Activated T-helper 2 cell treated with anti-CD3 and anti-CD28 coated beads, Interferon-gamma antibody, Interleukin-2, Interleukin-4, amounts not matched to agents 10 μg/mL and 5 μg/mL and 100 μg/mL, durations not matched to agents 14 hours and 24 hours and 36 hours (primary cell): Measurements from ENCODE around the gene MT1X. TPM values are rescaled to one million over a fixed set of nuclear protein-coding genes. Genes with fewer than 3 reads are reported as not detected.
"Not testable (repeated sequence)": the region's sequence is repeated elsewhere in the genome, so short reads cannot be mapped to it uniquely, and the experiment has no call there.

Experiments used
- DNase-seq: peaks from one replicate; pipeline ENCODE4 v3.0.0; 2021; ENCODE audit warnings: low spot score
- H3K27ac Mint-ChIP-seq: one replicate; pipeline ENCODE4 v1.8.0; 2021; ENCODE audit warnings: mixed read lengths
- H3K27me3 Mint-ChIP-seq: one replicate; pipeline ENCODE4 v1.8.0; 2021; ENCODE audit warnings: low read depth, mixed read lengths
- H3K36me3 Mint-ChIP-seq: one replicate; pipeline ENCODE4 v1.8.0; 2021; ENCODE audit warnings: low read depth, mixed read lengths
- H3K4me1 Mint-ChIP-seq: one replicate; pipeline ENCODE4 v1.8.0; 2021; ENCODE audit warnings: low read depth, mixed read lengths
- H3K4me3 Mint-ChIP-seq: one replicate; pipeline ENCODE4 v1.8.0; 2021; ENCODE audit warnings: low read depth, mild to moderate bottlenecking, moderate library complexity, mixed read lengths
- H3K9me3 Mint-ChIP-seq: one replicate; pipeline ENCODE4 v1.8.0; 2021; ENCODE audit warnings: mixed read lengths
- intact Hi-C: fragments of 100-400 bp; cut with micrococcal nuclease; formaldehyde crosslinking; loops from one replicate; pipeline ENCODE4 v1.15.1; 2023
- total RNA-seq: library from RNA; stranded (reverse); gene quantifications from 2 replicates; pipeline ENCODE4 v1.2.3, GENCODE V29; 2022

Gene MT1X
- total RNA-seq, 1 donor from 2014 or later, result 62.3 TPM

GRCh38 chr16:56662357-56663354 is 19.6 kb upstream of the MT1X start:
- intact Hi-C loops, result no loop called here
- H3K4me1 Mint-ChIP-seq, result peaks cover 35% of the 10 kb centered on the region
- peaks cover 31% of the 10 kb centered on the region for H3K27me3 Mint-ChIP-seq
- DNase-seq, result no peak
- H3K36me3 Mint-ChIP-seq, result no peaks in the 10 kb centered on the region
- H3K9me3 Mint-ChIP-seq, result no peaks in the 10 kb centered on the region
- H3K4me3 Mint-ChIP-seq, result peak overlapping the region; percentile 73
- peak overlapping the region; percentile 70 for H3K27ac Mint-ChIP-seq

GRCh38 chr16:56664506-56664905 is 17.8 kb upstream of the MT1X start:
- Mint-ChIP-seq H3K4me1 (peaks cover 42% of the 10 kb centered on the region), H3K36me3 (no peaks in the 10 kb centered on the region), H3K4me3 (no peak overlapping the region), H3K27me3 (peaks cover 41% of the 10 kb centered on the region), H3K9me3 (no peaks in the 10 kb centered on the region), H3K27ac (no peak overlapping the region)
- intact Hi-C loops, result no loop called here
- DNase-seq, result no peak

- peaks cover 42% of the 10 kb centered on the region for H3K4me1 Mint-ChIP-seq
- not testable (repeated sequence) for DNase-seq, H3K9me3 Mint-ChIP-seq, H3K27ac Mint-ChIP-seq, H3K36me3 Mint-ChIP-seq, H3K4me3 Mint-ChIP-seq
- peaks cover 46% of the 10 kb centered on the region for H3K27me3 Mint-ChIP-seq
- intact Hi-C loops, result loop anchor here (5.0 kb wide), 1 partner anchor 33 kb away; the partner anchor contains the start of gene MT1M
Observed at GRCh38 chr16:56665286-56666261, 16.7 kb upstream of the MT1X start.

GRCh38 chr16:56667581-56668571 is 14.4 kb upstream of the MT1X start, which contains the start of gene MT1G:
Gene MT1G, minus strand, starts transcription at chr16:56668065. Its CDS starts 72 bp downstream, at chr16:56667993.
- Mint-ChIP-seq H3K4me1 (peaks cover 49% of the 10 kb centered on the region), H3K36me3 (no peaks in the 10 kb centered on the region), H3K27me3 (peaks cover 46% of the 10 kb centered on the region), H3K4me3 (no peak within 1 kb of the TSS), H3K9me3 (no peaks in the 10 kb centered on the region), H3K27ac (no peak within 1 kb of the TSS)
- intact Hi-C loops, result loop anchor here (2.0 to 5.0 kb wide), 3 partner anchors 15 to 57 kb away; partner anchors contain the start of genes MT1M and MT1X
- DNase-seq, result peak; percentile 40

- Mint-ChIP-seq H3K36me3 (no peaks in the 10 kb centered on the region), H3K9me3 (no peaks in the 10 kb centered on the region), H3K4me3 (no peak within 1 kb of the TSS), H3K4me1 (peaks cover 49% of the 10 kb centered on the region), H3K27ac (no peak within 1 kb of the TSS), H3K27me3 (peaks cover 42% of the 10 kb centered on the region)
- no peak for DNase-seq
- intact Hi-C loops, result loop anchor here (2.0 to 5.0 kb wide), 3 partner anchors 14 to 58 kb away; partner anchors contain the start of genes MT1M and MT1X
Observed at GRCh38 chr16:56669005-56669839, 13.0 kb upstream of the MT1X start, which contains the start of gene MT1H. Gene MT1H, plus strand, starts transcription at chr16:56669814. Its CDS starts 71 bp downstream, at chr16:56669885.

- H3K36me3 Mint-ChIP-seq, result no peaks in the 10 kb centered on the region
- H3K4me3 Mint-ChIP-seq, result no peak overlapping the region
- intact Hi-C loops, result loop anchor here (2.0 to 5.0 kb wide), 3 partner anchors 13 to 59 kb away; partner anchors contain the start of genes MT1M and MT1X
- peaks cover 43% of the 10 kb centered on the region for H3K27me3 Mint-ChIP-seq
- H3K27ac Mint-ChIP-seq, result no peak overlapping the region
- no peaks in the 10 kb centered on the region for H3K9me3 Mint-ChIP-seq
- DNase-seq, result no peak
- H3K4me1 Mint-ChIP-seq, result peaks cover 45% of the 10 kb centered on the region
Observed at GRCh38 chr16:56669840-56670619, 12.2 kb upstream of the MT1X start.

- peaks cover 43% of the 10 kb centered on the region for H3K4me1 Mint-ChIP-seq
- intact Hi-C loops, result no loop called here
- peaks cover 47% of the 10 kb centered on the region for H3K27me3 Mint-ChIP-seq
- no peak overlapping the region for H3K4me3 Mint-ChIP-seq
- no peaks in the 10 kb centered on the region for H3K9me3 Mint-ChIP-seq
- no peak for DNase-seq
- H3K36me3 Mint-ChIP-seq, result no peaks in the 10 kb centered on the region
- H3K27ac Mint-ChIP-seq, result no peak overlapping the region
Observed at GRCh38 chr16:56670620-56670934, 11.7 kb upstream of the MT1X start.

- not testable (repeated sequence) for H3K27ac Mint-ChIP-seq, H3K36me3 Mint-ChIP-seq, H3K9me3 Mint-ChIP-seq, DNase-seq, H3K4me3 Mint-ChIP-seq
- intact Hi-C loops, result loop anchor here (2.0 kb wide), 1 partner anchor 31 kb away; no protein-coding TSS in a partner anchor
- Mint-ChIP-seq H3K4me1 (peaks cover 45% of the 10 kb centered on the region), H3K27me3 (peaks cover 44% of the 10 kb centered on the region)
Observed at GRCh38 chr16:56671691-56672090, 10.6 kb upstream of the MT1X start.

- DNase-seq, H3K36me3 Mint-ChIP-seq, H3K9me3 Mint-ChIP-seq, H3K27ac Mint-ChIP-seq, H3K4me3 Mint-ChIP-seq: not testable (repeated sequence)
- intact Hi-C loops, result loop anchor here (2.0 kb wide), 1 partner anchor 31 kb away; no protein-coding TSS in a partner anchor
- Mint-ChIP-seq H3K27me3 (peaks cover 44% of the 10 kb centered on the region), H3K4me1 (peaks cover 45% of the 10 kb centered on the region)
Observed at GRCh38 chr16:56672171-56672570, 10.1 kb upstream of the MT1X start.

GRCh38 chr16:56672761-56673536 is 9.3 kb upstream of the MT1X start:
- Mint-ChIP-seq H3K4me3 (no peak overlapping the region), H3K4me1 (peaks cover 43% of the 10 kb centered on the region), H3K36me3 (no peaks in the 10 kb centered on the region), H3K27me3 (peaks cover 42% of the 10 kb centered on the region), H3K9me3 (no peaks in the 10 kb centered on the region), H3K27ac (no peak overlapping the region)
- intact Hi-C loops, result loop anchor here (2.0 kb wide), 1 partner anchor 30 kb away; no protein-coding TSS in a partner anchor
- no peak for DNase-seq
